Caco-2 (cell line): ENCODE results near the gene TF. TPM values are rescaled to one million over a fixed set of nuclear protein-coding genes. Genes with fewer than 3 reads are reported as not detected.

Source experiments
- BruUV-seq: library from RNA; stranded (reverse); fragments of 400-500 nt; replicated peaks from 2 replicates; lab custom pipeline; 2021; lab: Mats Ljungman, UMichigan
- CTCF ChIA-PET: fragments of 300-600 bp; sonication (Branson Sonifier 250); formaldehyde crosslinking; loops from one replicate; lab custom pipeline; 2022; ENCODE audit warnings: antibody characterized with exemption; lab: Charles Lee
- POLR2A ChIA-PET: fragments of 300-600 bp; sonication (Branson Sonifier 250); formaldehyde crosslinking; loops from one replicate; lab custom pipeline; 2022; ENCODE audit warnings: antibody characterized with exemption; lab: Charles Lee
- DNase-seq, 2 experiments: peaks; one replicate each; pipeline versions ENCODE4 v3.0.0 to v3.0.0-alpha.2; 2020 to 2022
- H3K27me3 ChIP-seq: replicated peaks from 2 replicates; pipeline ENCODE4 v1.6.0; 2011; ENCODE audit warnings: low read length; ENCODE audit not compliant: control insufficient read depth, insufficient read depth
- H3K36me3 ChIP-seq: 2 replicates; pipeline ENCODE4 v1.5.1; 2011; ENCODE audit warnings: low read length; ENCODE audit not compliant: control insufficient read depth, insufficient read depth
- H3K4me1 ChIP-seq: fragments of 250-450 bp; sonication (Bioruptor Pico); 2 replicates; pipeline ENCODE4 v1.5.1; 2020; ENCODE audit warnings: mild to moderate bottlenecking
- H3K4me3 ChIP-seq: 2 replicates; pipeline ENCODE4 v1.5.1; 2011; ENCODE audit warnings: low read depth, mild to moderate bottlenecking, control low read depth, low read length
- H3K9me3 ChIP-seq: fragments of 250-450 bp; sonication (Bioruptor Pico); 2 replicates; pipeline ENCODE4 v1.5.1; 2020; ENCODE audit warnings: mild to moderate bottlenecking, moderate library complexity
- H3K27ac Mint-ChIP-seq: one replicate; pipeline ENCODE4 v1.8.0; 2022; ENCODE audit warnings: mixed read lengths; ENCODE audit not compliant: unreplicated experiment
- H3K27me3 Mint-ChIP-seq: one replicate; pipeline ENCODE4 v1.8.0; 2022; ENCODE audit warnings: mixed read lengths; ENCODE audit not compliant: insufficient read depth, unreplicated experiment
- H3K36me3 Mint-ChIP-seq: one replicate; pipeline ENCODE4 v1.8.0; 2022; ENCODE audit warnings: mild to moderate bottlenecking, mixed read lengths; ENCODE audit not compliant: insufficient read depth, unreplicated experiment
- H3K4me1 Mint-ChIP-seq: one replicate; pipeline ENCODE4 v1.8.0; 2022; ENCODE audit warnings: low read depth, mixed read lengths; ENCODE audit not compliant: unreplicated experiment
- H3K4me3 Mint-ChIP-seq: one replicate; pipeline ENCODE4 v1.8.0; 2022; ENCODE audit warnings: mild to moderate bottlenecking, moderate library complexity, mixed read lengths; ENCODE audit not compliant: unreplicated experiment
- H3K9me3 Mint-ChIP-seq: one replicate; pipeline ENCODE4 v1.8.0; 2022; ENCODE audit warnings: mixed read lengths; ENCODE audit not compliant: unreplicated experiment
- CTCF ChIP-seq, 2 experiments: fragments of 200-600 bp in 1 of 2; IDR thresholded peaks; 1 replicate in 1 of 2; 2 replicates in 1 of 2; pipeline versions ENCODE4 v1.5.1 to v1.8.0; 2011 to 2022; ENCODE audit warnings: antibody characterized with exemption in 1 of 2, control low read depth in 1 of 2, inconsistent platforms in 1 of 2, low read depth in 1 of 2, low read length in 1 of 2, mild to moderate bottlenecking in 1 of 2, moderate library complexity in 1 of 2; ENCODE audit not compliant: insufficient read depth in 1 of 2, severe bottlenecking in 1 of 2, unreplicated experiment in 1 of 2
- intact Hi-C: fragments of 100-400 bp; cut with micrococcal nuclease; formaldehyde crosslinking; loops from one replicate; pipeline ENCODE4 v1.10.0; 2022; ENCODE audit not compliant: unreplicated experiment
- total RNA-seq: library from RNA; stranded (reverse); gene quantifications from 2 replicates; pipeline ENCODE4 v1.2.3, GENCODE V29; 2022

The TF gene
- total RNA-seq, 1 experiment from 2014 or later: 23.4 TPM

- CTCF ChIA-PET: no interaction called here
- Histone ChIP-seq H3K4me3 (no peak overlapping the region), H3K27me3 (no peaks in the 10 kb centered on the region), H3K4me1 (peaks cover 8% of the 10 kb centered on the region; the same call in 1 of the 2 replicates), H3K9me3 (no peaks in the 10 kb centered on the region), H3K36me3 (no peaks in the 10 kb centered on the region)
- no peak overlapping the region for H3K27ac Mint-ChIP-seq
- no peak for TF ChIP-seq CTCF (IDR thresholded peaks at IDR 0.05; ENCODE audit: insufficient read depth in 1 of 2, low read depth in 1 of 2, low read length in 1 of 2, severe bottlenecking in 1 of 2, unreplicated experiment in 1 of 2)
- no TSS peak for BruUV-seq
- H3K27me3 Mint-ChIP-seq: no peaks in the 10 kb centered on the region
- DNase-seq: no peak
- intact Hi-C loops: no loop called here
- no peak overlapping the region for H3K4me3 Mint-ChIP-seq
- POLR2A ChIA-PET: no interaction called here
- H3K4me1 Mint-ChIP-seq: peaks cover 2% of the 10 kb centered on the region
- no peaks in the 10 kb centered on the region for H3K36me3 Mint-ChIP-seq
- no peaks in the 10 kb centered on the region for H3K9me3 Mint-ChIP-seq
Observed at GRCh38 chr3:133747373-133747772, 1.2 kb downstream of the TF start.

- TF ChIP-seq CTCF (IDR thresholded peaks at IDR 0.05; ENCODE audit: insufficient read depth in 1 of 2, low read depth in 1 of 2, low read length in 1 of 2, severe bottlenecking in 1 of 2, unreplicated experiment in 1 of 2): no peak
- Histone ChIP-seq H3K4me1 (peaks cover 1% of the 10 kb centered on the region; the same call in 1 of the 2 replicates), H3K36me3 (no peaks in the 10 kb centered on the region), H3K9me3 (no peaks in the 10 kb centered on the region), H3K27me3 (no peaks in the 10 kb centered on the region), H3K4me3 (no peak overlapping the region)
- intact Hi-C loops: no loop called here
- H3K9me3 Mint-ChIP-seq: no peaks in the 10 kb centered on the region
- no peak overlapping the region for H3K4me3 Mint-ChIP-seq
- no peak overlapping the region for H3K27ac Mint-ChIP-seq
- CTCF ChIA-PET: no interaction called here
- no peaks in the 10 kb centered on the region for H3K36me3 Mint-ChIP-seq
- POLR2A ChIA-PET: interaction anchor here (0.5 kb wide), 1 partner anchor 86 kb away, joined by 3 read pairs; the partner anchor contains the start of gene TOPBP1
- no peaks in the 10 kb centered on the region for H3K4me1 Mint-ChIP-seq
- DNase-seq: no peak
- no TSS peak for BruUV-seq
- H3K27me3 Mint-ChIP-seq: no peaks in the 10 kb centered on the region
Observed at GRCh38 chr3:133747907-133748639, 1.9 kb downstream of the TF start.

- Histone ChIP-seq H3K4me3 (no peak overlapping the region), H3K36me3 (no peaks in the 10 kb centered on the region), H3K27me3 (no peaks in the 10 kb centered on the region), H3K9me3 (no peaks in the 10 kb centered on the region), H3K4me1 (no peaks in the 10 kb centered on the region)
- H3K36me3 Mint-ChIP-seq: no peaks in the 10 kb centered on the region
- no peaks in the 10 kb centered on the region for H3K4me1 Mint-ChIP-seq
- no peak for TF ChIP-seq CTCF (IDR thresholded peaks at IDR 0.05; ENCODE audit: insufficient read depth in 1 of 2, low read depth in 1 of 2, low read length in 1 of 2, severe bottlenecking in 1 of 2, unreplicated experiment in 1 of 2)
- no peaks in the 10 kb centered on the region for H3K27me3 Mint-ChIP-seq
- intact Hi-C loops: no loop called here
- no peaks in the 10 kb centered on the region for H3K9me3 Mint-ChIP-seq
- H3K4me3 Mint-ChIP-seq: no peak overlapping the region
- ChIA-PET POLR2A (no interaction called here), CTCF (interaction anchor here (0.6 kb wide), 1 partner anchor 83 kb away, joined by 3 read pairs; no protein-coding TSS in a partner anchor)
- no peak overlapping the region for H3K27ac Mint-ChIP-seq
- BruUV-seq: no TSS peak
- no peak for DNase-seq
Observed at GRCh38 chr3:133749427-133750258, 3.5 kb downstream of the TF start.
